Stimulated activated CD4-positive, alpha-beta T cell treated with anti-CD3 and anti-CD28 coated beads, Interleukin-12 subunit alpha, Interleukin-12 subunit beta, amount 100 ng/mL, for 4 hours (primary cell): ENCODE data around the gene EEFSEC.

ENCODE experiments used
- DNase-seq: peaks from one replicate; pipeline ENCODE4 v3.0.0-alpha.2; 2020

The EEFSEC gene

GRCh38 chr3:128245460-128245859 is 92.2 kb downstream of the EEFSEC start:
- no peak for DNase-seq

GRCh38 chr3:128247666-128248409 is 94.6 kb downstream of the EEFSEC start:
- no peak for DNase-seq

GRCh38 chr3:128252083-128252482 is 98.8 kb downstream of the EEFSEC start:
- no peak for DNase-seq

- DNase-seq: no peak
Measured at GRCh38 chr3:128253150-128253549, 99.9 kb downstream of the EEFSEC start.

GRCh38 chr3:128254066-128254590 is 100.8 kb downstream of the EEFSEC start:
- no peak for DNase-seq

GRCh38 chr3:128254967-128255366 is 101.7 kb downstream of the EEFSEC start:
- DNase-seq: no peak

- no peak for DNase-seq
Measured at GRCh38 chr3:128256131-128256530, 102.8 kb downstream of the EEFSEC start.

GRCh38 chr3:128257632-128258031 is 104.4 kb downstream of the EEFSEC start:
- no peak for DNase-seq

- no peak for DNase-seq
Measured at GRCh38 chr3:128260275-128260674, 107.0 kb downstream of the EEFSEC start.

- DNase-seq: no peak
Measured at GRCh38 chr3:128262457-128262856, 109.2 kb downstream of the EEFSEC start.

GRCh38 chr3:128263118-128263517 is 109.8 kb downstream of the EEFSEC start:
- no peak for DNase-seq

- no peak for DNase-seq
Measured at GRCh38 chr3:128263946-128264345, 110.7 kb downstream of the EEFSEC start.

- no peak for DNase-seq
Measured at GRCh38 chr3:128266453-128266852, 113.2 kb downstream of the EEFSEC start.

- DNase-seq: no peak
Measured at GRCh38 chr3:128267541-128267940, 114.3 kb downstream of the EEFSEC start.

GRCh38 chr3:128269006-128269775 is 115.9 kb downstream of the EEFSEC start:
- no peak for DNase-seq

- no peak for DNase-seq
Measured at GRCh38 chr3:128269796-128270195, 116.5 kb downstream of the EEFSEC start.

GRCh38 chr3:128270559-128271492 is 117.5 kb downstream of the EEFSEC start:
- DNase-seq: no peak

- no peak for DNase-seq
Measured at GRCh38 chr3:128271536-128272332, 118.5 kb downstream of the EEFSEC start.

GRCh38 chr3:128273109-128273840 is 120.0 kb downstream of the EEFSEC start:
- no peak for DNase-seq

- no peak for DNase-seq
Measured at GRCh38 chr3:128273841-128274573, 120.7 kb downstream of the EEFSEC start.

- no peak for DNase-seq
Measured at GRCh38 chr3:128274837-128275236, 121.6 kb downstream of the EEFSEC start.
